ENCODE results near the gene TTC24. TPM values are rescaled to one million over a fixed set of nuclear protein-coding genes. Genes with fewer than 3 reads are reported as not detected.
"Not testable (repeated sequence)": the region's sequence is repeated elsewhere in the genome, so short reads cannot be mapped to it uniquely, and the experiment has no call there.

The TTC24 gene
- total RNA-seq, 1 donor from 2014 or later: not detected

- no peaks in the 10 kb centered on the region for H3K9me3 ChIP-seq
- DNase-seq: no peak
- H3K4me1 ChIP-seq: no peaks in the 10 kb centered on the region
- ATAC-seq: no peak
- no peaks in the 10 kb centered on the region for H3K27me3 ChIP-seq (ENCODE audit: low read depth)
- no peaks in the 10 kb centered on the region for H3K36me3 ChIP-seq
- H3K4me3 ChIP-seq: no peak overlapping the region
- intact Hi-C loops (cut with DNase I): no loop called here
- H3K27ac ChIP-seq: no peak overlapping the region
- TF ChIP-seq CTCF (IDR thresholded peaks at IDR 0.05): no peak
These were observed 29.7 kb upstream of the TTC24 start for GRCh38 chr1:156549831-156550230.

- H3K27ac ChIP-seq: no peak overlapping the region
- H3K4me3 ChIP-seq: no peak overlapping the region
- ATAC-seq (no peak), DNase-seq (no peak)
- intact Hi-C loops (cut with DNase I): no loop called here
- no peaks in the 10 kb centered on the region for H3K4me1 ChIP-seq
- H3K27me3 ChIP-seq (ENCODE audit: low read depth): no peaks in the 10 kb centered on the region
- H3K9me3 ChIP-seq: no peaks in the 10 kb centered on the region
- H3K36me3 ChIP-seq: no peaks in the 10 kb centered on the region
- TF ChIP-seq CTCF (IDR thresholded peaks at IDR 0.05): no peak
These were observed 29.2 kb upstream of the TTC24 start for GRCh38 chr1:156550346-156550745.

GRCh38 chr1:156551066-156551643 is 28.4 kb upstream of the TTC24 start:
- Histone ChIP-seq H3K9me3 (no peaks in the 10 kb centered on the region), H3K4me3 (no peak overlapping the region), H3K27me3 (ENCODE audit: low read depth) (no peaks in the 10 kb centered on the region), H3K36me3 (no peaks in the 10 kb centered on the region), H3K27ac (no peak overlapping the region), H3K4me1 (no peaks in the 10 kb centered on the region)
- no peak for TF ChIP-seq CTCF (IDR thresholded peaks at IDR 0.05)
- intact Hi-C loops (cut with DNase I): no loop called here
- ATAC-seq (no peak), DNase-seq (no peak)

- ATAC-seq: peak in 1 of 2 donors; percentile 20
- TF ChIP-seq CTCF (IDR thresholded peaks at IDR 0.05): no peak
- intact Hi-C loops (cut with DNase I): no loop called here
- no peak for DNase-seq
- no peaks in the 10 kb centered on the region for H3K27me3 ChIP-seq (ENCODE audit: low read depth)
- no peaks in the 10 kb centered on the region for H3K9me3 ChIP-seq
- no peaks in the 10 kb centered on the region for H3K4me1 ChIP-seq
- H3K27ac ChIP-seq: no peak overlapping the region
- H3K36me3 ChIP-seq: no peaks in the 10 kb centered on the region
- H3K4me3 ChIP-seq: no peak overlapping the region
These were observed 27.7 kb upstream of the TTC24 start for GRCh38 chr1:156551869-156552268.

- no peaks in the 10 kb centered on the region for H3K4me1 ChIP-seq
- intact Hi-C loops (cut with DNase I): no loop called here
- H3K4me3 ChIP-seq: no peak overlapping the region
- no peak for ATAC-seq
- no peak for TF ChIP-seq CTCF (IDR thresholded peaks at IDR 0.05)
- no peaks in the 10 kb centered on the region for H3K9me3 ChIP-seq
- H3K27me3 ChIP-seq (ENCODE audit: low read depth): no peaks in the 10 kb centered on the region
- H3K36me3 ChIP-seq: no peaks in the 10 kb centered on the region
- DNase-seq: no peak
- H3K27ac ChIP-seq: no peak overlapping the region
These were observed 27.0 kb upstream of the TTC24 start for GRCh38 chr1:156552518-156552917.

GRCh38 chr1:156552937-156553336 is 26.6 kb upstream of the TTC24 start:
- H3K4me3 ChIP-seq; intact Hi-C loops (cut with DNase I); H3K4me1 ChIP-seq; H3K36me3 ChIP-seq; H3K9me3 ChIP-seq; H3K27ac ChIP-seq; H3K27me3 ChIP-seq (ENCODE audit: low read depth): not testable (repeated sequence)
- DNase-seq (peak; percentile 81), ATAC-seq (peak; percentile 76 to 78)
